ENCODE measurements around the gene SPATS2. TPM values are rescaled to one million over a fixed set of nuclear protein-coding genes. Genes with fewer than 3 reads are reported as not detected.

Gene SPATS2
- 36.6 and 39.5 TPM in 2 replicates for total RNA-seq

GRCh38 chr12:49367381-49368239, at the start of gene SPATS2:
TSS of gene SPATS2 (plus strand) at chr12:49367462. CDS start at chr12:49461013, 93,551 bp downstream.

GRCh38 chr12:49322708-49323523, 44.3 kb upstream of the SPATS2 start, which contains the start of gene TROAP:
TSS of gene TROAP (plus strand) at chr12:49323255. CDS start at chr12:49323609, 354 bp downstream.

GRCh38 chr12:49336645-49337584, 30.3 kb upstream of the SPATS2 start, which contains the start of gene C1QL4:
TSS of gene C1QL4 (minus strand) at chr12:49337188. CDS start at chr12:49336477, 711 bp downstream.

DNA sequence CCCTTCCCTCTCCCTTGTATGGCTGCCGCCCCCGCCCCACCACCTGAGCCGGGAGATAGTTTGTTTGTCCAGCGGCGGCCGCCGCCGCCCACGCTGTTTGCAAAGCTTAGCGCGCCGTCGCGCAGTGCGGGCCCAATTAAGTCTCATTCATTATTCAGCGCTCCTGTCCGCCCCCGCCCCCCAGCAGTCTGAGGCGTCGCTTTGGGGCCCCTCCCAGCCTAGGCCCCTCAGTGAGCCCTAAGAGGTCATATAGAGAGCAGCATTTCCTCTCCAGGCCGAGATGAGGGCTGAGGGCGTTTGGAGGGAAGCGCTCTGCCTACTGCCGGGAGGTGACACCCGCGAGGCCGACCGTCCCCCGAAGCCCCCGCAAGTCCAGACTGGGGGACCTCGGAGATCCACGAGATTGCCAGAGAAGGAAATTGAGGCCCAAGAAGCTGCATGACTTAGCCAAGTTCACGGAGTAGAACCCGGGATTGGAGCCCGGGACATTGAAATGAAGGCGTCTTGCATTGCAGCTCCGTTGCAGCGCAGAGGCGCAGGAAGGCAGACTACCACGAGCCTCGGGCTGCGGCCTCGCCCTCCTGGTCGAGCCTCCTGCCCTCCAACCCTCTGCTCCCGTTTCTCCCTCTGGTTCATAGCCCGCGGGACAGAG, 20.5 kb upstream of the SPATS2 start, which contains the start of gene DNAJC22:
Gene DNAJC22, plus strand, starts transcription at position 230 of the 652 bp plus-strand sequence. CDS start 1,985 bp downstream, outside the sequence.

GRCh38 chr12:49538510-49539403, 171.5 kb downstream of the SPATS2 start, which contains the start of gene KCNH3:
TSS of gene KCNH3 (plus strand) at chr12:49539030. CDS start at chr12:49539417, 387 bp downstream.

GRCh38 chr12:49567611-49568441, 200.6 kb downstream of the SPATS2 start, which contains the start of gene MCRS1:
TSS of gene MCRS1 (minus strand) at chr12:49568142. CDS start at chr12:49566731, 1,411 bp downstream.

Other genes with a start within 250 kb of the SPATS2 start
- 4,951 and 5,972 TPM in 2 replicates for gene TUBA1B, start 236.1 kb upstream of the SPATS2 start, total RNA-seq
- 1,622 and 1,849 TPM in 2 replicates for gene TUBA1A, start 178.4 kb upstream of the SPATS2 start, total RNA-seq
- gene TUBA1C, start 102.4 kb upstream of the SPATS2 start, total RNA-seq: 1,437 and 1,599 TPM in 2 replicates
- not detected in 2 replicates for gene PRPH, start 72.3 kb upstream of the SPATS2 start, total RNA-seq
- 24.2 and 25.2 TPM in 2 replicates for gene TROAP, start 44.2 kb upstream of the SPATS2 start, total RNA-seq
- 0.58 and 0.89 TPM in 2 replicates for gene C1QL4, start 30.3 kb upstream of the SPATS2 start, total RNA-seq
- 11.9 and 12.7 TPM in 2 replicates for gene DNAJC22, start 20.6 kb upstream of the SPATS2 start, total RNA-seq
- 0.29 and 0.35 TPM in 2 replicates for gene KCNH3, start 171.6 kb downstream of the SPATS2 start, total RNA-seq
- gene MCRS1, start 200.7 kb downstream of the SPATS2 start, total RNA-seq: 67.2 and 91.1 TPM in 2 replicates
- not detected in 2 replicates for gene FAM186B, start 238.2 kb downstream of the SPATS2 start, total RNA-seq

Data from myometrial cell (primary cell).